Smooth muscle cell (in vitro differentiated cells): ENCODE measurements around the gene ZSCAN30. TPM values are rescaled to one million over a fixed set of nuclear protein-coding genes. Genes with fewer than 3 reads are reported as not detected.
A peak's percentile ranks its signal among the peaks of the same experiment; 100 is the strongest.

Experiments
- DNase-seq: peaks from one replicate; lab custom pipeline; 2025; ENCODE audit not compliant: unreplicated experiment; lab: John Stamatoyannopoulos, UW
- H2AFZ ChIP-seq: fragments of 200-600 bp; sonication (generic); 2 replicates; pipeline ENCODE4 v1.6.0; 2016; ENCODE audit warnings: antibody characterized with exemption, low read depth, mild to moderate bottlenecking
- H3F3A ChIP-seq: fragments of 200-600 bp; sonication (generic); 2 replicates; pipeline ENCODE4 v1.6.0; 2017; ENCODE audit warnings: antibody characterized with exemption, low read depth
- H3K27ac ChIP-seq: fragments of 200-600 bp; sonication (generic); 2 replicates; pipeline ENCODE4 v1.5.1; 2016; ENCODE audit warnings: low read depth, mild to moderate bottlenecking
- H3K27me3 ChIP-seq: fragments of 200-600 bp; sonication (generic); 2 replicates; pipeline ENCODE4 v1.6.1; 2016; ENCODE audit warnings: low read depth, mild to moderate bottlenecking
- H3K36me3 ChIP-seq: fragments of 200-600 bp; sonication (generic); 2 replicates; pipeline ENCODE4 v1.5.1; 2016; ENCODE audit warnings: low read depth
- H3K4me1 ChIP-seq: fragments of 200-600 bp; sonication (generic); 2 replicates; pipeline ENCODE4 v1.5.1; 2016; ENCODE audit warnings: low read depth
- H3K4me2 ChIP-seq: fragments of 200-600 bp; sonication (generic); 2 replicates; pipeline ENCODE4 v1.6.0; 2016; ENCODE audit warnings: mild to moderate bottlenecking
- H3K4me3 ChIP-seq: fragments of 200-600 bp; sonication (generic); 2 replicates; pipeline ENCODE4 v1.5.1; 2016; ENCODE audit warnings: mild to moderate bottlenecking
- H3K79me2 ChIP-seq: fragments of 200-600 bp; sonication (generic); 2 replicates; pipeline ENCODE4 v1.6.0; 2016; ENCODE audit warnings: low read depth, mild to moderate bottlenecking
- H3K9ac ChIP-seq: fragments of 200-600 bp; sonication (generic); 2 replicates; pipeline ENCODE4 v1.6.0; 2016; ENCODE audit warnings: low read depth
- H3K9me3 ChIP-seq: fragments of 200-600 bp; sonication (generic); replicated peaks from 2 replicates; pipeline ENCODE4 v1.5.1; 2016; ENCODE audit warnings: low read depth
- H4K20me1 ChIP-seq: fragments of 200-600 bp; sonication (generic); 2 replicates; pipeline ENCODE4 v1.6.0; 2016; ENCODE audit warnings: low read depth
- WGBS: methylation state at CpG from one replicate; pipeline ENCODE4 v1.1.7; 2016; ENCODE audit warnings: low lambda C conversion rate; 5-methylcytosine and 5-hydroxymethylcytosine counted together
- polyA plus RNA-seq: library from polyadenylated mRNA; unstranded; fragments of >200 nt; fragmentation: Nextera tagmentation; extraction: Ambion mirVana; gene quantifications from 2 replicates; pipeline ENCODE4 v1.2.1, GENCODE V29; 2016
- total RNA-seq: library from RNA; depleted of rRNA; stranded (reverse); fragments of >200 nt; gene quantifications from 2 replicates; pipeline ENCODE4 v1.2.3, GENCODE V29; 2014
- TF ChIP-seq, protein P1 (sequence below): fragments of 200-600 bp; sonication (generic); IDR thresholded peaks from 2 replicates; pipeline ENCODE4 v1.5.1; 2017; ENCODE audit warnings: borderline replicate concordance, mild to moderate bottlenecking, antibody characterized with exemption; ENCODE audit not compliant: insufficient read depth, poor library complexity, severe bottlenecking

The ZSCAN30 gene
- total and polyA plus RNA-seq, 2 experiments from 2014 or later, result 3.7 to 13.4 TPM

DNA sequence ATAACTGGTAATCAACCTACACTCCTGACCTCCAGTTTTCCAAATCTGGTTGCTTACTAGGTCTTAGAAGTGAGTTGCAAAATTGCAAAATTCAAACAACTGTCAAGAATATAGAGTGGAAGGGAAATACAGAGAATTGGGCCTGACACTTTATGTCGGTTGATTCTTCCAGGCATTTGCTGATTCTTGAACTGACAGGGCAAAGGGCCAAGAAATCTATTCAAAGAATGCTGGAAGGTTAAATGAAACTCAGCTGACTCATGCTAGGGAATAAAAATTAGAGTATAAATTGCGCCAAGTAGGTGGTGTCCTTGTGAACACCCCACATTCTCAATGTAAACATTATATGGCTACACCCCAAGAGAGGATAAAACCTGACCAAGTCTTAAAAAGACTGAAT is 21.5 kb upstream of the ZSCAN30 start:
- Histone ChIP-seq H3K27me3 (no peaks in the 10 kb centered on the region), H3K79me2 (no peaks in the 10 kb centered on the region), H3K36me3 (peaks cover 34% of the 10 kb centered on the region), H3K9ac (no peak overlapping the region), H3K4me2 (no peak overlapping the region), H4K20me1 (no peaks in the 10 kb centered on the region), H3K4me1 (no peaks in the 10 kb centered on the region), H2AFZ (no peak overlapping the region), H3F3A (no peaks in the 10 kb centered on the region), H3K9me3 (peaks cover 34% of the 10 kb centered on the region), H3K4me3 (no peak overlapping the region), H3K27ac (no peak overlapping the region)
- TF ChIP-seq, protein P1, sequence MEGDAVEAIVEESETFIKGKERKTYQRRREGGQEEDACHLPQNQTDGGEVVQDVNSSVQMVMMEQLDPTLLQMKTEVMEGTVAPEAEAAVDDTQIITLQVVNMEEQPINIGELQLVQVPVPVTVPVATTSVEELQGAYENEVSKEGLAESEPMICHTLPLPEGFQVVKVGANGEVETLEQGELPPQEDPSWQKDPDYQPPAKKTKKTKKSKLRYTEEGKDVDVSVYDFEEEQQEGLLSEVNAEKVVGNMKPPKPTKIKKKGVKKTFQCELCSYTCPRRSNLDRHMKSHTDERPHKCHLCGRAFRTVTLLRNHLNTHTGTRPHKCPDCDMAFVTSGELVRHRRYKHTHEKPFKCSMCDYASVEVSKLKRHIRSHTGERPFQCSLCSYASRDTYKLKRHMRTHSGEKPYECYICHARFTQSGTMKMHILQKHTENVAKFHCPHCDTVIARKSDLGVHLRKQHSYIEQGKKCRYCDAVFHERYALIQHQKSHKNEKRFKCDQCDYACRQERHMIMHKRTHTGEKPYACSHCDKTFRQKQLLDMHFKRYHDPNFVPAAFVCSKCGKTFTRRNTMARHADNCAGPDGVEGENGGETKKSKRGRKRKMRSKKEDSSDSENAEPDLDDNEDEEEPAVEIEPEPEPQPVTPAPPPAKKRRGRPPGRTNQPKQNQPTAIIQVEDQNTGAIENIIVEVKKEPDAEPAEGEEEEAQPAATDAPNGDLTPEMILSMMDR, result no peak
- 95% methylated on average over 2 of the region's 2 CpGs for WGBS
- DNase-seq, result no peak

GRCh38 chr18:35306588-35307250 is 16.7 kb upstream of the ZSCAN30 start:
- Histone ChIP-seq H3K36me3 (peaks cover 68% of the 10 kb centered on the region), H3K4me1 (no peaks in the 10 kb centered on the region), H3K9me3 (peaks cover 67% of the 10 kb centered on the region), H3K79me2 (peaks cover 32% of the 10 kb centered on the region), H3K27ac (no peak overlapping the region), H2AFZ (no peak overlapping the region), H3K4me3 (peak overlapping the region; percentile 10), H3F3A (peaks cover 5% of the 10 kb centered on the region), H3K9ac (no peak overlapping the region), H3K27me3 (no peaks in the 10 kb centered on the region), H4K20me1 (no peaks in the 10 kb centered on the region), H3K4me2 (no peak overlapping the region)
- TF ChIP-seq, protein P1, result no peak
- 99% methylated on average over 5 of the region's 5 CpGs for WGBS
- no peak for DNase-seq

DNA sequence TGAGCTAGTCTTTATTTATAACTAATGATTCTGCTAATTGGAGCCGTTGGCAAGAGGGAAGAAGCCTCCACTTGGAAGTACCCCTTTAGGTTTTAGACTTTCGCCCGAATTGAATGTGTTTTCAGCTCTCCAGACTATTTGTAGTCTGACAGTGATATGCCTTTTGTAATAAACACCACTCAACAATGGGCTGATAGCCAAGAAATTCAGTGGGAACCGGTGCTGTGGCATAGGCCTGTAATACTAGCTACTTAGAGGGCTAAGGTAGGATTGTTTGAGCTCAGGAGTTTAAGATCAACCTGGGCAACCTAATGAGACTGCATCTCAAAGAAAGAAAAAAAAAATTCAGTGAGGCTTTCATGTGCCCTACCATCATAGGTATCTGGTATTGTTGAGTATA is 13.6 kb upstream of the ZSCAN30 start:
- TF ChIP-seq, protein P1, result no peak
- Histone ChIP-seq H3K79me2 (peaks cover 63% of the 10 kb centered on the region), H3K4me3 (no peak overlapping the region), H3F3A (peaks cover 5% of the 10 kb centered on the region), H3K27ac (no peak overlapping the region), H3K4me2 (no peak overlapping the region), H3K9ac (no peak overlapping the region), H3K9me3 (peaks cover 77% of the 10 kb centered on the region), H4K20me1 (no peaks in the 10 kb centered on the region), H3K27me3 (no peaks in the 10 kb centered on the region), H3K4me1 (no peaks in the 10 kb centered on the region), H2AFZ (no peak overlapping the region), H3K36me3 (peaks cover 81% of the 10 kb centered on the region)
- DNase-seq, result no peak
- WGBS, result 92% methylated on average over 4 of the region's 4 CpGs

GRCh38 chr18:35296060-35296459 is 6.0 kb upstream of the ZSCAN30 start:
- Histone ChIP-seq H3K27ac (no peak overlapping the region), H3K4me2 (no peak overlapping the region), H3K4me3 (no peak overlapping the region), H3K9ac (no peak overlapping the region), H4K20me1 (no peaks in the 10 kb centered on the region), H3K9me3 (peaks cover 25% of the 10 kb centered on the region), H3K27me3 (no peaks in the 10 kb centered on the region), H3K36me3 (peaks cover 49% of the 10 kb centered on the region), H2AFZ (no peak overlapping the region), H3K4me1 (peaks cover 2% of the 10 kb centered on the region), H3F3A (no peaks in the 10 kb centered on the region), H3K79me2 (peaks cover 95% of the 10 kb centered on the region)
- WGBS, result 98% methylated on average over 2 of the region's 2 CpGs
- TF ChIP-seq, protein P1, result no peak
- no peak for DNase-seq
